Neural progenitor cell (in vitro differentiated cells): Measurements from ENCODE around the gene CYB5A. TPM values are rescaled to one million over a fixed set of nuclear protein-coding genes. Genes with fewer than 3 reads are reported as not detected.

Source experiments
- DNase-seq: peaks from one replicate; pipeline ENCODE4 v3.0.0-alpha.2; 2016; ENCODE audit warnings: low spot score
- H2AFZ ChIP-seq: fragments of 200-600 bp; sonication (generic); replicated peaks from 2 replicates; pipeline ENCODE4 v1.6.1; 2016; ENCODE audit warnings: antibody characterized with exemption
- H3F3A ChIP-seq: fragments of 200-600 bp; sonication (generic); 2 replicates; pipeline ENCODE4 v1.6.1; 2016; ENCODE audit warnings: antibody characterized with exemption, low read depth
- H3K27ac ChIP-seq: fragments of 200-600 bp; sonication (generic); 2 replicates; pipeline ENCODE4 v1.5.1; 2016; ENCODE audit warnings: mild to moderate bottlenecking
- H3K27me3 ChIP-seq: fragments of 200-600 bp; sonication (generic); 2 replicates; pipeline ENCODE4 v1.6.1; 2016; ENCODE audit warnings: mild to moderate bottlenecking, moderate library complexity
- H3K36me3 ChIP-seq: fragments of 200-600 bp; sonication (generic); 2 replicates; pipeline ENCODE4 v1.5.1; 2016
- H3K4me1 ChIP-seq: fragments of 200-600 bp; sonication (generic); 2 replicates; pipeline ENCODE4 v1.6.1; 2016; ENCODE audit warnings: mixed run types
- H3K4me2 ChIP-seq: fragments of 200-600 bp; sonication (generic); 2 replicates; pipeline ENCODE4 v1.6.1; 2016
- H3K4me3 ChIP-seq: fragments of 200-600 bp; sonication (generic); 2 replicates; pipeline ENCODE4 v1.5.1; 2016
- H3K79me2 ChIP-seq: fragments of 200-600 bp; sonication (generic); 2 replicates; pipeline ENCODE4 v1.6.1; 2016; ENCODE audit warnings: low read depth
- H3K9ac ChIP-seq: fragments of 200-600 bp; sonication (generic); 2 replicates; pipeline ENCODE4 v1.6.1; 2016
- H3K9me3 ChIP-seq: fragments of 200-600 bp; sonication (generic); 2 replicates; pipeline ENCODE4 v1.5.1; 2016; ENCODE audit warnings: low read depth
- H4K20me1 ChIP-seq: fragments of 200-600 bp; sonication (generic); 2 replicates; pipeline ENCODE4 v1.6.1; 2016; ENCODE audit warnings: low read depth
- H3K27ac Mint-ChIP-seq: 3 replicates; pipeline ENCODE4 v1.8.0; 2021; ENCODE audit warnings: mixed read lengths
- H3K27me3 Mint-ChIP-seq: 2 replicates; pipeline ENCODE4 v1.8.0; 2022; ENCODE audit warnings: low read depth, mild to moderate bottlenecking, inconsistent platforms, moderate library complexity, mixed read lengths; ENCODE audit not compliant: insufficient read depth
- H3K36me3 Mint-ChIP-seq: 3 replicates; pipeline ENCODE4 v1.8.0; 2021; ENCODE audit warnings: mixed read lengths
- H3K4me1 Mint-ChIP-seq: 3 replicates; pipeline ENCODE4 v1.8.0; 2021; ENCODE audit warnings: mixed read lengths
- H3K4me3 Mint-ChIP-seq: 3 replicates; pipeline ENCODE4 v1.8.0; 2021; ENCODE audit warnings: mild to moderate bottlenecking, moderate library complexity, mixed read lengths
- H3K9me3 Mint-ChIP-seq: 3 replicates; pipeline ENCODE4 v1.8.0; 2020; ENCODE audit warnings: mixed read lengths
- CTCF ChIP-seq: fragments of 200-600 bp; sonication (generic); IDR thresholded peaks from 2 replicates; pipeline ENCODE4 v1.5.1; 2017; ENCODE audit warnings: antibody characterized with exemption, mild to moderate bottlenecking
- EZH2 ChIP-seq: fragments of 200-600 bp; sonication (generic); IDR thresholded peaks from 2 replicates; pipeline ENCODE4 v1.6.1; 2017; ENCODE audit warnings: antibody characterized with exemption, mild to moderate bottlenecking, moderate library complexity
- EZH2phosphoT487 ChIP-seq: fragments of 200-600 bp; sonication (generic); IDR thresholded peaks from 2 replicates; pipeline ENCODE4 v1.6.1; 2017; ENCODE audit warnings: antibody characterized with exemption
- total RNA-seq: library from RNA; depleted of rRNA; stranded (reverse); fragments of >200 nt; gene quantifications from 2 replicates; pipeline ENCODE4 v1.2.3, GENCODE V29; 2015; ENCODE audit warnings: low replicate concordance

The CYB5A gene
- total RNA-seq, 1 donor from 2014 or later = 33.7 TPM

- no peak overlapping the region for H3K27ac ChIP-seq
- peaks cover 5% of the 10 kb centered on the region for H3K36me3 Mint-ChIP-seq
- no peak overlapping the region for H3K4me2 ChIP-seq
- no peaks in the 10 kb centered on the region for H3K27me3 Mint-ChIP-seq
- H3K4me1 Mint-ChIP-seq = peaks cover 22% of the 10 kb centered on the region
- no peak overlapping the region for H3K9ac ChIP-seq
- no peaks in the 10 kb centered on the region for H3K79me2 ChIP-seq
- H3K4me3 ChIP-seq = no peak overlapping the region
- H3K9me3 Mint-ChIP-seq = no peaks in the 10 kb centered on the region
- no peaks in the 10 kb centered on the region for H4K20me1 ChIP-seq
- no peak for DNase-seq
- H2AFZ ChIP-seq = no peak overlapping the region
- H3K9me3 ChIP-seq = no peaks in the 10 kb centered on the region
- no peak overlapping the region for H3K4me3 Mint-ChIP-seq
- no peaks in the 10 kb centered on the region for H3K27me3 ChIP-seq
- H3K36me3 ChIP-seq = no peaks in the 10 kb centered on the region
- H3F3A ChIP-seq = no peaks in the 10 kb centered on the region
- no peak for TF ChIP-seq EZH2phosphoT487
- no peak for TF ChIP-seq CTCF
- TF ChIP-seq EZH2 = no peak
- peaks cover 12% of the 10 kb centered on the region for H3K4me1 ChIP-seq
- H3K27ac Mint-ChIP-seq = no peak overlapping the region
Measured at GRCh38 chr18:74259347-74259746, 32.4 kb downstream of the CYB5A start.

GRCh38 chr18:74257083-74257482 is 34.7 kb downstream of the CYB5A start:
- peaks cover 22% of the 10 kb centered on the region for H3K4me1 Mint-ChIP-seq
- no peak overlapping the region for H2AFZ ChIP-seq
- H3K4me3 ChIP-seq = no peak overlapping the region
- H3F3A ChIP-seq = no peaks in the 10 kb centered on the region
- peaks cover 12% of the 10 kb centered on the region for H3K4me1 ChIP-seq
- no peak overlapping the region for H3K27ac Mint-ChIP-seq
- peaks cover 7% of the 10 kb centered on the region for H3K36me3 Mint-ChIP-seq
- no peaks in the 10 kb centered on the region for H3K9me3 Mint-ChIP-seq
- no peak for TF ChIP-seq EZH2phosphoT487
- no peak for TF ChIP-seq CTCF
- no peak for TF ChIP-seq EZH2
- no peaks in the 10 kb centered on the region for H3K27me3 Mint-ChIP-seq
- no peak overlapping the region for H3K4me2 ChIP-seq
- H4K20me1 ChIP-seq = no peaks in the 10 kb centered on the region
- no peak overlapping the region for H3K9ac ChIP-seq
- no peak overlapping the region for H3K27ac ChIP-seq
- peak overlapping the region; percentile 35 for H3K4me3 Mint-ChIP-seq
- DNase-seq = no peak
- H3K79me2 ChIP-seq = no peaks in the 10 kb centered on the region
- H3K36me3 ChIP-seq = no peaks in the 10 kb centered on the region
- no peaks in the 10 kb centered on the region for H3K27me3 ChIP-seq
- no peaks in the 10 kb centered on the region for H3K9me3 ChIP-seq

GRCh38 chr18:74256190-74256589 is 35.6 kb downstream of the CYB5A start:
- H4K20me1 ChIP-seq = no peaks in the 10 kb centered on the region
- no peaks in the 10 kb centered on the region for H3K27me3 ChIP-seq
- H3K9me3 ChIP-seq = no peaks in the 10 kb centered on the region
- H3K4me3 ChIP-seq = no peak overlapping the region
- no peak for TF ChIP-seq CTCF
- TF ChIP-seq EZH2phosphoT487 = no peak
- no peak for TF ChIP-seq EZH2
- H3K27ac ChIP-seq = peak overlapping the region; percentile 2
- no peaks in the 10 kb centered on the region for H3K27me3 Mint-ChIP-seq
- no peaks in the 10 kb centered on the region for H3F3A ChIP-seq
- peaks cover 20% of the 10 kb centered on the region for H3K4me1 ChIP-seq
- peak overlapping the region; percentile 27 for H2AFZ ChIP-seq
- H3K4me2 ChIP-seq = peak overlapping the region; percentile 37
- no peak overlapping the region for H3K9ac ChIP-seq
- H3K27ac Mint-ChIP-seq = no peak overlapping the region
- H3K36me3 Mint-ChIP-seq = peaks cover 4% of the 10 kb centered on the region
- H3K79me2 ChIP-seq = no peaks in the 10 kb centered on the region
- no peaks in the 10 kb centered on the region for H3K9me3 Mint-ChIP-seq
- H3K36me3 ChIP-seq = no peaks in the 10 kb centered on the region
- H3K4me3 Mint-ChIP-seq = no peak overlapping the region
- H3K4me1 Mint-ChIP-seq = peaks cover 26% of the 10 kb centered on the region
- peak; percentile 50 for DNase-seq
